GM12872 (cell line): ENCODE results near the gene ANXA4.

ENCODE experiments used
- CTCF ChIP-seq: IDR thresholded peaks from 3 replicates; pipeline ENCODE4 v1.5.1; 2011; ENCODE audit warnings: low read depth, mild to moderate bottlenecking, low read length, moderate library complexity; ENCODE audit not compliant: insufficient read depth

The ANXA4 gene

DNA sequence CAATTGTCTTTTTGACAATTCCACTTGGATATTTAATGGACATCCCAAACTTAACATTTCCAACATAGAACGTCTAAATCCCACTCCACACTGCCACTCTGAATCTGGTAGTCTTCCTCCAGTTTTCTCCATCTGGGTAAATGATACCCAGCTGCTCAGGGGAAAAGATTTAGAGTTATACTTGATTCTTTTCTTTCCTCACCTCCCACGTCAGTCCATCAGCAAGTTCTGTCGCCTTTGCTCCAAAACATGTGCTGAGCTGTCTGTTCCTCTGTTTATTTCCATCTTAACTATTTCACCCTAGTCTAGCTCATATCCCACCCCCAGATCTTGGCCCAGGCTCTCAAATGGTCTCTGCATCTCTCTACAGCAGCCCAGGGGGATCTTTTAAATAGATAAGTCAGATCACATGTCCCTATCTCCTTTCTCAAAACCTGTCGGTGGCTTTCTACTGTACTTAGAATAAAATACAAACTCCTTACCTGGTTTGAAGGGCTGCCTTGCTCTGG lies 44.2 kb downstream of the ANXA4 start:
- no peak for TF ChIP-seq CTCF

GRCh38 chr2:69789175-69789721 lies 47.3 kb downstream of the ANXA4 start:
- TF ChIP-seq CTCF, result no peak

DNA sequence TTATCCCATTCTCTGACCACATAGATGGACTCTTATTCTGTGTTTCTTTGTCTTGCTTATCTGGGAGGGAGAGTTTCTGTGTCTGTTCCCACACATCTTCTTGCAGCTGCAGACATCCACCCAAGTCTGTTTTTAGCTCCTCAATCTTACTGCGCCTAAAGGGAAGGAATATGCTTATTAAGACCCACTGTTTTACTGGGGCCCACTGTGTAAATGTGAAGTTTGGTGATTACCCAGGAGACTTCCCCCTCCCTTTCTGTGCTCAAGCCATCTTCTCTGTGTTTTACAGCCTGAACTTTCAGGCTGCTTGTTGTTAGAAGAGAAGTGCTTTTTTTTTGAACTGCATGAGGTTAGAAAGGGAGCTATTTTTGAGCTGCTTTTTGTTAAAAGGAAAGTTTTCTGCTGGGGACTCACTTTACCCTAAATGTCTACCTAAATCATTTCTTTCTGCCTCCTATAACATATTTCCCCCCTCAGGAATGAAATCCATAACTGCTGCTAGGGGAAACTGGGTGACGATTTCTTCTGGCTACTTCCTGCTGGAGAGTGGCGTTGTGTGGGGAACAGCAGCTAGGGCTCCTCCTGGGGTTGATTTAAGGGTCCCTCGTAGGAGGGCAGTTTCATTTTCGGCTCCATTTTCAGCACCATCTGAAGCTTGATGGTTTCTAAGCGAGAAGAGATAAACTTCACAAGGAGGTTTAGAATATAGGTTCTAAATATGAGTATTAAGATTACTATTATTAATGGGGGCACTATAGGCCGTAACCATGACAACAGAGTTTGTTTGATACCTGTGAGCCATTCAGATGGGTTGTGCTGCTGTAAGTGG lies 48.1 kb downstream of the ANXA4 start:
- TF ChIP-seq CTCF, result no peak

DNA sequence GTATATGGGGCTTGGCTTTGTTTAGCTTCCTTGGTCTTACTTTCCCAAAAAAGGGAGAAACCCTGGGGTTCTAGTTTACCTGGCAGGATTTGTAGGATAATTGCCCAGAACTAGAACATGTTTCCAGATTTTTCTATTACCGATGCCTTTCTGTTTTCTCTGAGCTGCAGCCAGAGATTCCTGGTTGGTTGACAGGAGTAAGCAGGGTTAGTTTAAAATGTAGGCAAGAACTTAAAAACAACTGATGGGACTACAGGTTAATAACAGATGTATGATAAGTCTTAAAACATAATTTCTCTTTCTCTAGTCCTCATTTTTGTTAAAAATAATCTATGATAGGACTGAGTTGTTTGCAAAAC lies 48.6 kb downstream of the ANXA4 start:
- no peak for TF ChIP-seq CTCF

DNA sequence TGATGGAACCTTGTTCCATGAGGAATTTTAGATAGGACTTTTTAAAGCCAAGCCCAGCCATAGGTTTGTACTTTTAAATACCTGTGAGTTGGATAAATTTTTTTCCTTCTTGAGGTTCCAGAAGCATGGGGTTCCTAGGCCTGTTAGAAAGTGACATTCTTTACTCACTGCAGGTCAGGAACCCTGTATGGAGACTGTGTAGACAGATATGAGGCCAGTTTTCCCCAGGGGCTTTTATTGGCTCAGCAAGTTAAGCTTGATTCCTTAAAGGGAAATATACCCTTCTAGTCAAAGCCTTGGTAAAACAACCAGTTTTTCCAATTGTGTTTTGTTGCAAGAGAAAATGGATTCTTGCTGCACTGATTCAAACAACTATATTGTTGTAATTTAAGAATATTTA lies 49.1 kb downstream of the ANXA4 start:
- no peak for TF ChIP-seq CTCF

DNA sequence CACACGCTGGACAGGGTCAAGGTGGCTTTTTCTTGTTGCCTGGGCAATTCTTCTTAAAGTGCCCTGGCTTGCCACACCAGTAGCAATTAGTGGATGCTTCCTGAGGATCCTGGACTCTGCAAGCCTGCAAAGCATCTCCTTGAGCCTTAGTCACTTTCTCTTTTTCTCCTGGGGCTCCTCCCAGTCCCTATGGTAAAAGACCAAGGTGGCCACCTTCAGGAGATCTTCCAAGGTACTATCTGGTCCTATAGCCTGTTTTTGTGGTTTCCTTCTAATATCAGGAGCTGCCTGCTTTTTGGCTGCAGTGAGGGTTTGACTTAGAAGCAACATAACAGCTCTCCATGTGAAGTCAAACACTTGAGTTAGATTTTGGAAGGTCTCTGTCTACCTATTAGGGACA lies 54.2 kb downstream of the ANXA4 start:
- no peak for TF ChIP-seq CTCF

DNA sequence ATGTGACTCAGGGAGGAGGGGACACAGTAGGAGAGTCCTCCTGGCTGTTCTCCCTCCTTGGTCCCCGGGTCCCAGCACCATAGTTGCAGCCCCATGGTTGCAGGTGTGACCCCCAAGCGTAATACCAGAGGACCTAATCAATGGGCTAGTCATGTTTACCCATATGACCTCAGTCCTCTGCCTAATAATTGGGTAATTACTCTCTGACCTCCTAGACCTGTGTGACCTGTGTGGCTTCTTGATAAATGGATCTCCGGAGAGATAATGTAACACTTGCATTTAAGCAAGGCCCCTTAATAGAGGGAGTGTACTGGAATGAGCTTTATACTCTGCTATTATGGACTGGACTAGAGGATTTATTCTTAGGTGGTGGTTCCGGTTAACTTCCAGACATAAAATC lies 55.3 kb downstream of the ANXA4 start:
- no peak for TF ChIP-seq CTCF
